ENCODE measurements around the gene RNF224.

- TF ChIP-seq E2F1 (CRISPR knock-in tag; IDR thresholded peaks at IDR 0.05) = no peak
- TF ChIP-seq CTCF (CRISPR knock-in tag; IDR thresholded peaks at IDR 0.05) = no peak
- no peak for TF ChIP-seq ZBTB8A (CRISPR knock-in tag; IDR thresholded peaks at IDR 0.05; ENCODE audit: borderline replicate concordance, low read depth)
These were observed 4.2 kb downstream of the RNF224 start for GRCh38 chr9:137231372-137232039.
